Inflammatory macrophage treated with lipopolysaccharide for 4 hours (primary cell): ENCODE results near the gene PLA2G2C.
"Not testable (repeated sequence)": the region's sequence is repeated elsewhere in the genome, so short reads cannot be mapped to it uniquely, and the experiment has no call there.

Experiments used
- DNase-seq: peaks from one replicate; pipeline ENCODE4 v3.0.0-alpha.2; 2020

PLA2G2C gene

GRCh38 chr1:20150969-20151368 is 35.3 kb downstream of the PLA2G2C start:
- DNase-seq: no peak

GRCh38 chr1:20150326-20150705 is 36.0 kb downstream of the PLA2G2C start:
- DNase-seq: no peak

DNA sequence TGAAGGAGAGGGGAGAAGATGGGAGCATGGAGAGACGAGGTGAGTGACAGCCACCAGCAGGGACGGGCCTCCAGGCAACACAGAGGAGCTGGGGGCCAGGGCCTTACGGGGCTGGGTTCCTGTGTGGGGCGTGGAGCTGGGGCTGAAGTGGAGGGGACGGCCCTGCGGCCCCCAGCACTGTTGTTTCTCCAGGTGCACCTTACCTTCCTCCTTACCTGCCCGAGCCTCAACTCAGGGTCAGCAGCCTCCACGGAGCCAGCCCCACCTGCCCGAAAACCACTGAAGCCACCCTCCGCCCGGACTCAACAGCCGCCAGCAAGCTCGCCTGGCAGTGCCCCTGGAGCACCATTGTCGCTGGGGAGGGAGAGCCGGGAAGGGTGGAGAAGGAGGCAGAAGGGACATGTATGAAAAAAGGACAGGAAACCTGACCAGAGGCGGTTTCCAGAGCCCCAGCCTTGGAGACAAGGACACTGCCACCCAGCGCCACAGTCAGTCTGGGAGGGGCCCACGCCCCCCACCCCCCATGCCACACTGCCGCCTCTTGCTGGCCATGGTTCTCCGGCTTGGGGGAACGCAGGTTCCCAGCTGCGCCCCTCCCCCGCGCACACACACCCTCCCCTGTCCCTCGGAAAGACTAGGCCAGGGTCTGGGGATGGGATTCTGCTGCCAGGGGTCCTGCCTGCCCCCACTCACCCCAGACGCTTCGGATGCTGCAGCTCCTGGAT is 36.6 kb downstream of the PLA2G2C start:
- no peak for DNase-seq

GRCh38 chr1:20148571-20149500 is 37.5 kb downstream of the PLA2G2C start:
- DNase-seq: no peak

GRCh38 chr1:20147846-20148570 is 38.3 kb downstream of the PLA2G2C start:
- DNase-seq: no peak

GRCh38 chr1:20143734-20144565 is 42.4 kb downstream of the PLA2G2C start:
- DNase-seq: no peak

- DNase-seq: no peak
Measured at GRCh38 chr1:20143318-20143717, 43.0 kb downstream of the PLA2G2C start.

- DNase-seq: no peak
Measured at GRCh38 chr1:20142001-20142710, 44.2 kb downstream of the PLA2G2C start.

DNA sequence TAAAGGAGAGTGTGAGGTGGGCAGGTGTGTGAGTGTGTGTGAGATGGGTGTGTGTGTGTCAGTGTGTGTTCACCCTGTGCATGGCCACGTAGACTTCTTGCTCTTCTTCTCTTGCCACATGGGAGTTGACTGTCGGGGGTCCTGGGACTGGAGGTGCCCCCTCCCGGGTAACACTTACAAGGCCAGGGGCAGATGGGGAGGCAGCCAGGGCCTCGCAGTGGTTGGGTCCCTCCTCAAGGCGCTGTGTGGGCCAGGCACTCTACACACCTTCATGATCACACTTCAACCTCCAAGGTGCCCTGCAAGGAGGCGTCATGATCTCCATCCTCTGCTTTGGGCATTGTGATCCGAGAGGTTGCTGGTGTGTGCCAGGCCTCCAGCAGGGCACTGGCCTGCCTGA is 44.9 kb downstream of the PLA2G2C start:
- no peak for DNase-seq

DNA sequence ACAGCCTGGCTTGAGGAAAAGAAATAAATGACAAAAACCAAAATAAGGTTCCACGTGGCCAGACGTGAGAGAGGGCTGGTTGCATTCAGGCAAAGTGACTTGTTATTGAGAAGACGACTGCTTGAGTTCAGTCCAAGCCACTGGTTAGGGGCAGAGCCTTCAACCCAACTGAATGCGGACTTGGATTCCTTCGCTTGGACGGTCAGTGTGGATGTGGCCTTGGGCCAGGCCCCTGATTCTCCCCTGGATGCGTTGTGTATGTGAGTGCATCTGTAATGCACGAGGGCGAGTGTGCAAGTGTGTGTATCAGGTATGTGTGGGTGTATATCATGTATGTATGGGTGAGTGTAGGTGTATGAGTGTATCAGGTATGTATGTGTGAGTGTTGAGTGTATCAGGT is 45.3 kb downstream of the PLA2G2C start:
- DNase-seq: no peak

- no peak for DNase-seq
Measured at GRCh38 chr1:20139776-20140612, 46.3 kb downstream of the PLA2G2C start.

- no peak for DNase-seq
Measured at GRCh38 chr1:20138961-20139550, 47.3 kb downstream of the PLA2G2C start, which contains the start of gene PLA2G2F. Gene PLA2G2F (plus strand): TSS chr1:20139323. CDS start chr1:20139428, 105 bp downstream.

DNA sequence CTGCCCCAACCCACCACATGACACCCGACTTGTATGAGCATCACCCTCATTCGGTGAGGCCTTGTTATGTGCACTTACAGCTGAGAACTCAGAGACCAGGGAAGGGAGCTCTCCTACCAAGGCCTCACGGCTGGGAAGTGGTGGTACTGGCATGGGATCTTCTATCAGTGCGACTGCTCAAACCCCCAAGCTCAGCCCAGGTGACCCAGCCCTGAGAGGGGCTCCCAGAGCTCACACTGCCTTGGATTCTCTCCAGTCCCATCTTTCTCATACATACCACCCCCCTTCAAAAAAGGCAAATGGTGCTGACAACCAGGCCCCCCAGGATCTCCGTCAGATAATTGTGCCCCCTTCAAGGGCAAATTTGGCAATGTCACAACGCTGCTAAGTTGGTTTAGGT is 48.0 kb downstream of the PLA2G2C start:
- DNase-seq: no peak

DNA sequence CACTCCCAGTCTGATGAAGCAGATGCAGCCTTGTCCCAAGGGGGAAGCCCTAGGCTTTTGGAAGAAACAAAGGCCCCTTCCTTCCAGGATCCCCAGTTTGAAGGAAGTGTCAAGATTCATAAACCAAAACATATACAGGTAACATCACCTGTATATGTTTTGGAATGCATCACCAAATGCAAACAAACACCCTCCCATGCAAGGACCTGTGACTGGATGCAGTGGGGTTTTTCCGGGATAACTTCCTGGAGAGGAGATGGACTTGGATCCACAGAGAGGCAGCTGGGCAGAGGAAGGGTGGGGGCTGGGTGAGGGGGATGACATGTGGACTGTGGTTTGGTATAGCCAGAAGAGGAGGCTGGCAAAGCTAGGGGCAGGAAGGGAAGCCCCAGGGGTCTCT is 48.7 kb downstream of the PLA2G2C start:
- DNase-seq: no peak

- no peak for DNase-seq
Measured at GRCh38 chr1:20137055-20137454, 49.3 kb downstream of the PLA2G2C start.

DNA sequence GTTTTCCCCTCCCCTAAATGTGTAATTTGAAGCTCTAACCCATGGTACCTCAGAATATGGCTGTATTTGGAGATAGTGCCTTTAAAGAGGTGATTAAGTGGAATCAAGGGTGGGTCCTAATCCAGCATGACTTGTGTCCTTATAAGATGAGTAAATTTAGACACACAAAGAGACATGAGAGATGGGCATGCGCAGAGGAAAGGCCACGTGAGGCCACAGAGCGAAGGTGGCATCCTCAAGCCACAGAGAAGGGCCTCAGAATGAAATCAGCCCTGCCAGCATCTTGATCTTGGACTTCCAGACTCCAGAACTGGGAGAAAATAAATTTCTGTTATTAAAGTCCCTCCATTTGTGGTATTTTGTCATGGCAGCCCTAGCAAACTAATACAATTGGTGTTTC is 50.1 kb downstream of the PLA2G2C start:
- no peak for DNase-seq

- no peak for DNase-seq
Measured at GRCh38 chr1:20134995-20135394, 51.3 kb downstream of the PLA2G2C start.

- DNase-seq: not testable (repeated sequence)
Measured at GRCh38 chr1:20130518-20130917, 55.8 kb downstream of the PLA2G2C start.

GRCh38 chr1:20126806-20127440 is 59.4 kb downstream of the PLA2G2C start:
- DNase-seq: no peak
